Left lung (tissue), 10 donors: ENCODE measurements around the gene SIRT1. TPM values are rescaled to one million over a fixed set of nuclear protein-coding genes. Genes with fewer than 3 reads are reported as not detected.
A peak's percentile ranks its signal among the peaks of the same experiment; 100 is the strongest.

Experiments used
- ATAC-seq: fragments of 200-7000 bp; cut with Tn5 transposase; one replicate; pipeline ENCODE4 v1.9.1; 2020; ENCODE audit warnings: moderate library complexity
- DNase-seq, 4 donors: peaks; one replicate each; pipeline ENCODE4 v3.0.0-alpha.2; 2013 to 2020
- H3K27ac ChIP-seq, 2 donors: fragments of 200-600 bp; sonication (generic) in 1 of 2; one replicate each; pipeline versions ENCODE4 v1.5.0 to v1.8.0; 2020 to 2021
- H3K27me3 ChIP-seq, 2 donors: fragments of 200-600 bp; sonication (generic) in 1 of 2; one replicate each; pipeline versions ENCODE4 v1.5.0 to v1.8.0; 2020 to 2021
- H3K36me3 ChIP-seq, 2 donors: fragments of 200-600 bp; sonication (generic) in 1 of 2; one replicate each; pipeline versions ENCODE4 v1.5.0 to v1.8.0; 2020 to 2021
- H3K4me1 ChIP-seq, 2 donors: fragments of 200-600 bp; one replicate each; pipeline ENCODE4 v1.8.0; 2021
- H3K4me3 ChIP-seq, 2 donors: fragments of 200-600 bp; sonication (generic) in 1 of 2; one replicate each; pipeline versions ENCODE4 v1.5.0 to v1.8.0; 2020 to 2021; ENCODE audit warnings: mild to moderate bottlenecking in 1 of 2
- H3K9me3 ChIP-seq, 2 donors: fragments of 200-600 bp; sonication (generic) in 1 of 2; one replicate each; pipeline versions ENCODE4 v1.5.0 to v1.8.0; 2020 to 2021
- CTCF ChIP-seq, 2 donors: fragments of 200-600 bp; sonication (generic) in 1 of 2; IDR thresholded peaks; one replicate each; pipeline versions ENCODE4 v1.5.0 to v1.8.0; 2021; ENCODE audit warnings: antibody characterized with exemption in 2 of 2
- intact Hi-C, 2 donors: fragments of 100-400 bp; cut with DNase I; formaldehyde crosslinking; loops; one replicate each; pipeline versions ENCODE4 v1.11.2 to v1.14.2; 2022
- polyA plus RNA-seq, 6 donors: library from polyadenylated mRNA; unstranded; fragments of 120-200 nt; gene quantifications; one replicate each; pipeline ENCODE4 v1.2.1, GENCODE V29; 2013; ENCODE audit not compliant: insufficient read length in 6 of 6
- total RNA-seq, 2 donors: library from RNA; stranded (reverse); fragmentation: NEBNext Ultra II Directional; extraction: Animal tissue kit (Norgen Biotek cat#: 25700); gene quantifications; one replicate each; pipeline ENCODE4 v1.2.1, GENCODE V29; 2021
- donor health status: DM: no; HTN: yes; CAD: no.
- donor health status: DM: no; HTN: no; CAD: no.

The SIRT1 gene
- total and polyA plus RNA-seq, 8 donors, result 17.5 to 39.7 (median 34.7) TPM

GRCh38 chr10:67925449-67926005, 41.1 kb downstream of the SIRT1 start:
- no peak for ATAC-seq

GRCh38 chr10:67926951-67927350, 42.5 kb downstream of the SIRT1 start:
- H3K36me3 ChIP-seq, result peaks cover 0 to 82% of the 10 kb centered on the region in 2 donors
- no peak for TF ChIP-seq CTCF (IDR thresholded peaks at IDR 0.05)
- H3K4me1 ChIP-seq, result no peaks in the 10 kb centered on the region
- H3K9me3 ChIP-seq, result no peaks in the 10 kb centered on the region
- intact Hi-C loops, result no loop called here
- ATAC-seq (no peak), DNase-seq (no peak)
- H3K27me3 ChIP-seq, result no peaks in the 10 kb centered on the region
- no peak overlapping the region for H3K27ac ChIP-seq
- H3K4me3 ChIP-seq, result no peak overlapping the region

More at GRCh38 chr10:67925449-67926005, 41.1 kb downstream of the SIRT1 start:
- no peak for DNase-seq
- Histone ChIP-seq H3K9me3 (no peaks in the 10 kb centered on the region), H3K27ac (no peak overlapping the region), H3K27me3 (no peaks in the 10 kb centered on the region), H3K4me1 (no peaks in the 10 kb centered on the region), H3K4me3 (no peak overlapping the region), H3K36me3 (peaks cover 0 to 68% of the 10 kb centered on the region in 2 donors)
- intact Hi-C loops, result no loop called here
- TF ChIP-seq CTCF (IDR thresholded peaks at IDR 0.05), result no peak

GRCh38 chr10:67933199-67933598, 48.7 kb downstream of the SIRT1 start:
- H3K9me3 ChIP-seq, result no peaks in the 10 kb centered on the region
- intact Hi-C loops, result no loop called here
- H3K4me3 ChIP-seq, result no peak overlapping the region
- H3K27ac ChIP-seq, result no peak overlapping the region
- no peaks in the 10 kb centered on the region for H3K27me3 ChIP-seq
- ATAC-seq (no peak), DNase-seq (no peak)
- TF ChIP-seq CTCF (IDR thresholded peaks at IDR 0.05), result no peak
- peaks cover 0 to 82% of the 10 kb centered on the region in 2 donors for H3K36me3 ChIP-seq
- H3K4me1 ChIP-seq, result no peaks in the 10 kb centered on the region

DNA sequence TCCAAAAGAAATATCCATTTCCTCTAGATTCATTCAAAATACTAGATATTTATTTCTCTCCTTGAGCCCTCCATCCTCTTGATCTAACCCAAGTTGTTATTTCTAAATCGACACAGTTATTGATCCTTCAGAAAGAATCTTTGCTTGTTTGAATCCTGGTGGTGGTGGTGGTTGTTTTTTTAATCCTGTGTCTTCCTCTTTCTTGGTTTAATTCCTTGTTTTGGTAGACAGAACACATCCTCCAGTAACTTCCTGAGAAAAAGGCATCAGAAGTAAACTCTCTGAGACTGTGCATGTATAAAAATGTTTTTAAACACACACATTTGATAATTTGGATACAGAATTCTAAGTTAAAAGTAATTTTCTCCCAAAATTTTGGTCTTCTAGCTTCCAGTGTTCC, 49.9 kb downstream of the SIRT1 start:
- Histone ChIP-seq H3K4me3 (no peak overlapping the region), H3K27me3 (no peaks in the 10 kb centered on the region), H3K36me3 (peaks cover 0 to 84% of the 10 kb centered on the region in 2 donors), H3K4me1 (no peaks in the 10 kb centered on the region), H3K27ac (peak overlapping the region in 1 of 2 donors; percentile 14), H3K9me3 (no peaks in the 10 kb centered on the region)
- intact Hi-C loops, result no loop called here
- ATAC-seq (no peak), DNase-seq (no peak)
- TF ChIP-seq CTCF (IDR thresholded peaks at IDR 0.05), result no peak

GRCh38 chr10:67935223-67935622, 50.8 kb downstream of the SIRT1 start:
- H3K27me3 ChIP-seq, result no peaks in the 10 kb centered on the region
- DNase-seq (no peak), ATAC-seq (no peak)
- no peak for TF ChIP-seq CTCF (IDR thresholded peaks at IDR 0.05)
- H3K4me3 ChIP-seq, result no peak overlapping the region
- H3K36me3 ChIP-seq, result peaks cover 0 to 85% of the 10 kb centered on the region in 2 donors
- no peak overlapping the region for H3K27ac ChIP-seq
- no peaks in the 10 kb centered on the region for H3K9me3 ChIP-seq
- H3K4me1 ChIP-seq, result no peaks in the 10 kb centered on the region
- intact Hi-C loops, result no loop called here
